Tibial nerve (tissue), 4 donors: ENCODE data around the gene MATR3.

Experiments
- EP300 ChIP-seq, 2 donors: sonication (generic); formaldehyde crosslinking; IDR thresholded peaks; one replicate each; pipeline ENCODE4 v1.6.1; 2017; ENCODE audit warnings: antibody characterized with exemption in 2 of 2, mild to moderate bottlenecking in 1 of 2
- POLR2A ChIP-seq, 2 donors: fragments of 450-650 bp; IDR thresholded peaks; one replicate each; pipeline ENCODE4 v1.6.1; 2017; ENCODE audit warnings: antibody characterized with exemption in 2 of 2, mild to moderate bottlenecking in 2 of 2, moderate library complexity in 2 of 2
- TF ChIP-seq, protein P1 (sequence below), 5 experiments: fragments of 200-600 bp in 3 of 5; fragments of 450-650 bp in 2 of 5; sonication (generic) in 3 of 5; IDR thresholded peaks; one replicate each; pipeline ENCODE4 v1.5.1; 2016 to 2019; ENCODE audit warnings: antibody characterized with exemption in 5 of 5, mild to moderate bottlenecking in 3 of 5, moderate library complexity in 2 of 5

DNA sequence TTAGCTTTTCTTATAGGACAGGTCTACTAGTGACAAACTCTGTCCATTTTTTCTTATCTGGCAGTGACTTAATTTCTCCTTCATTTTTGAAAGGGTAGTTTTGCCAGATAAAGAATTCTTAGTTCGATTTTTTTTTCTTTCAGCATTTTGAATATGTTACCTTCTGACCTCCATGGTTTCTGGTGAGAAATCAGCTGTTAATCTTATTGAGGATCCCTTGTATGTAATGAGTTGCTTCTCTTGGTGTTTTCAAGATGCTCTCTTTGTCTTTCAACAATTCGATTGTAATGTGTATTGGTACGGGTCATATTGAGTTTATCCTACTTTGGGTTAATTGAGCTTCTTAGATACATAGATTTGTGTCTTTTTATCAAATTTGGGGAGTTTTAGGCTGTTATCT lies 60.6 kb downstream of the MATR3 start:
- TF ChIP-seq, protein P1, sequence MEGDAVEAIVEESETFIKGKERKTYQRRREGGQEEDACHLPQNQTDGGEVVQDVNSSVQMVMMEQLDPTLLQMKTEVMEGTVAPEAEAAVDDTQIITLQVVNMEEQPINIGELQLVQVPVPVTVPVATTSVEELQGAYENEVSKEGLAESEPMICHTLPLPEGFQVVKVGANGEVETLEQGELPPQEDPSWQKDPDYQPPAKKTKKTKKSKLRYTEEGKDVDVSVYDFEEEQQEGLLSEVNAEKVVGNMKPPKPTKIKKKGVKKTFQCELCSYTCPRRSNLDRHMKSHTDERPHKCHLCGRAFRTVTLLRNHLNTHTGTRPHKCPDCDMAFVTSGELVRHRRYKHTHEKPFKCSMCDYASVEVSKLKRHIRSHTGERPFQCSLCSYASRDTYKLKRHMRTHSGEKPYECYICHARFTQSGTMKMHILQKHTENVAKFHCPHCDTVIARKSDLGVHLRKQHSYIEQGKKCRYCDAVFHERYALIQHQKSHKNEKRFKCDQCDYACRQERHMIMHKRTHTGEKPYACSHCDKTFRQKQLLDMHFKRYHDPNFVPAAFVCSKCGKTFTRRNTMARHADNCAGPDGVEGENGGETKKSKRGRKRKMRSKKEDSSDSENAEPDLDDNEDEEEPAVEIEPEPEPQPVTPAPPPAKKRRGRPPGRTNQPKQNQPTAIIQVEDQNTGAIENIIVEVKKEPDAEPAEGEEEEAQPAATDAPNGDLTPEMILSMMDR (IDR thresholded peaks at IDR 0.05): no peak
- no peak for TF ChIP-seq POLR2A (IDR thresholded peaks at IDR 0.05)
- no peak for TF ChIP-seq EP300 (IDR thresholded peaks at IDR 0.05)
